ENCODE measurements around the gene SUMO3. TPM values are rescaled to one million over a fixed set of nuclear protein-coding genes. Genes with fewer than 3 reads are reported as not detected.

The SUMO3 gene
- total and polyA plus RNA-seq, 8 donors: 14.0 to 29.1 (median 21.7) TPM

DNA sequence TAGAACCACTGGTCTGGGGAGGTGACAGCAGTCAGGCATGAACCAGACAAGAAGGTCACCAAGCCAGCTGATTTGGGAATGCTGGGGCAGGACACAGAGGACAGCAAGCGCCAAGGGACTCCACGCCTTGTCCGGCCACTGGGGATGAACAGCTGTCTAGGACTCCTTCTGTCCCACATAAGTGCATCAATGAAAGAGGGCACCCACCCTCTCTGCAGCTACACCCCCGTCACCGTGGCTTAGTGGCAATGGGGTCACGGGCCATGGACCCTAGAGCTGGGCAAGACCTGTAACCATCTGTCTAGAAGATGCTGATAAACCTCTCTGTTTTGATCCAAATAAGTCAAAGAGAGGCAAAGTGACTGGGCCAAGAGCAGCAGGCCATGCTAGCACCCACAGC, 33.1 kb downstream of the SUMO3 start:
- intact Hi-C loops (cut with DNase I): no loop called here
- Histone ChIP-seq H3K27me3 (no peaks in the 10 kb centered on the region), H3K36me3 (no peaks in the 10 kb centered on the region), H3K9me3 (no peaks in the 10 kb centered on the region), H3K27ac (no peak overlapping the region), H3K4me1 (peaks cover 0 to 14% (median 8%) of the 10 kb centered on the region in 3 donors), H3K4me3 (no peak overlapping the region)
- no peak for ATAC-seq
- no peak for FAIRE-seq
- TF ChIP-seq, protein P1, sequence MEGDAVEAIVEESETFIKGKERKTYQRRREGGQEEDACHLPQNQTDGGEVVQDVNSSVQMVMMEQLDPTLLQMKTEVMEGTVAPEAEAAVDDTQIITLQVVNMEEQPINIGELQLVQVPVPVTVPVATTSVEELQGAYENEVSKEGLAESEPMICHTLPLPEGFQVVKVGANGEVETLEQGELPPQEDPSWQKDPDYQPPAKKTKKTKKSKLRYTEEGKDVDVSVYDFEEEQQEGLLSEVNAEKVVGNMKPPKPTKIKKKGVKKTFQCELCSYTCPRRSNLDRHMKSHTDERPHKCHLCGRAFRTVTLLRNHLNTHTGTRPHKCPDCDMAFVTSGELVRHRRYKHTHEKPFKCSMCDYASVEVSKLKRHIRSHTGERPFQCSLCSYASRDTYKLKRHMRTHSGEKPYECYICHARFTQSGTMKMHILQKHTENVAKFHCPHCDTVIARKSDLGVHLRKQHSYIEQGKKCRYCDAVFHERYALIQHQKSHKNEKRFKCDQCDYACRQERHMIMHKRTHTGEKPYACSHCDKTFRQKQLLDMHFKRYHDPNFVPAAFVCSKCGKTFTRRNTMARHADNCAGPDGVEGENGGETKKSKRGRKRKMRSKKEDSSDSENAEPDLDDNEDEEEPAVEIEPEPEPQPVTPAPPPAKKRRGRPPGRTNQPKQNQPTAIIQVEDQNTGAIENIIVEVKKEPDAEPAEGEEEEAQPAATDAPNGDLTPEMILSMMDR (IDR thresholded peaks at IDR 0.05): no peak
- WGBS, 2 donors: 95 to 99% methylated on average over 6 of the region's 6 CpGs
- no peak for DNase-seq

DNA sequence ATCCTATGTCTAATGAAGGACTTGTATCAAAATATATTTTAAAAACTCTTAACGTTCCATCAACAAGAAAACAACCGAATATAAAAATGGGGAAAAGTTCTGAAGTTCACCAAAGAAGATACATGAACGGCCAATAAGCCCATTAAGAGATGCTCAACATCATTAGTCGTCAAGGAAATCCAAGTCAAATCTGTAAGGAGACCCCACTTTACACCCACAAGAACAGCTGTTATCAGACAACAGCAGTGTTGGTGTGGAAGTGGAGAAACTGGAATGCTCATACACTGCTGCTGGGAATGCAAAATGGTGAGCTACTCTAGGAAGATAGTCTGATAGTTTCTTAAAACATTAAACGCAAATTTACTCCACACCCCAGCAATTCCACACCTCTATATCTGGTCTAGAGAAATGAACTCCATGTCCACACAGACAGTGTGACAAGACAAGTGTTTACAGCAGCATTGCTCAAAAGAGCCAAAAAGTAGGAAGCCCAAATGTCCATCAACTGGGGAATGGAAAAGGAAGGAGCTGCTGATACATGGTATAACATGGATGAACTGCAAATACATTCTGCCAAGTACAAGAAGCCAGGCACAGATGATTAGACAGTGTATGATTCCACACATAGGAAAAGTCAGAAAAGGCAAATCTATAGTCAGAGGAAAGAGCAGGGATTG, 34.7 kb downstream of the SUMO3 start:
- no peak for FAIRE-seq
- WGBS, 2 donors: 86 to 96% methylated on average over 5 of the region's 5 CpGs
- H3K27ac ChIP-seq: no peak overlapping the region

DNA sequence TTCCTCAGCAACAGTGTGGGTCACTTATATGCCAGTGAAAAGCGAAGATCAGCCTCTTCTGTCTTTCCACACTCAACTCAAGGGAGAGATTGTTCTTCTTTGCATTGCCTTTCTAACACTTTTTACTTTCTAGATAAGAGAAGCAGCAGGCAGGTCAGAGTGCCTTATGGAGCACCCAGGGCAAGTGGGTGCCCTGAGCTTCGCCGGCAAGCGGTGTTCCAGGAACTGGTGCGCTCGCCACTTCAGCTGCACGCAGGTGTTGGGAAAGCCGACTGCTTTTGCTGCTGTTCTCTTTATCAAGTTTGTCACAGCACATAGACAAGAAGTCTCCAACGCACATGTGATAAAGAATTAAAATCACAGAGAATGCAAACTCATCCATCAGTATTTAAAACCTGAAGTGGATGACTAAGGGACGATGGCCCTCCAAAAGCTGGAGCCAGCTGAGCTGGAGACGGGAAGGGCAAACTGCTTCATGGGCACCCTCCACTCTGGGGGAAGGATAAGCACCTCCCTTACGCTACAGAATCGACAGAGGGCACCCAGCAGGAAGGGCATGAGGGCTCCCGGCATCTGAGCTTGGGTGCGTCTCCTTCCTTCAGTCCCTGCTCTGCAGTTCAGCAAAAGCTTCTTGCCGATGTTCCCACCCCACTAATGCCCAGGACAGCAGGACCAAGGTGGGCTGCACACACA, 36.9 kb downstream of the SUMO3 start:
- H3K27me3 ChIP-seq: no peaks in the 10 kb centered on the region
- peaks cover 0 to 10% (median 5%) of the 10 kb centered on the region in 3 donors for H3K36me3 ChIP-seq
- peaks cover 0 to 23% (median 10%) of the 10 kb centered on the region in 3 donors for H3K4me1 ChIP-seq
- H3K9me3 ChIP-seq: no peaks in the 10 kb centered on the region
- intact Hi-C loops (cut with DNase I): no loop called here
- WGBS, 2 donors: 83% methylated on average over 16 of the region's 16 CpGs
- no peak overlapping the region for H3K4me3 ChIP-seq
- no peak overlapping the region for H3K27ac ChIP-seq
- ATAC-seq (no peak), FAIRE-seq (no peak), DNase-seq (no peak)
- TF ChIP-seq, protein P1 (IDR thresholded peaks at IDR 0.05): no peak

More for the DNA sequence above, 34.7 kb downstream of the SUMO3 start:
- no peak for ATAC-seq
- no peak overlapping the region for H3K4me3 ChIP-seq
- intact Hi-C loops (cut with DNase I): no loop called here
- TF ChIP-seq, protein P1 (IDR thresholded peaks at IDR 0.05): no peak
- H3K27me3 ChIP-seq: no peaks in the 10 kb centered on the region
- H3K4me1 ChIP-seq: peaks cover 0 to 27% (median 10%) of the 10 kb centered on the region in 3 donors
- H3K36me3 ChIP-seq: no peaks in the 10 kb centered on the region
- H3K9me3 ChIP-seq: no peaks in the 10 kb centered on the region
- DNase-seq: no peak

DNA sequence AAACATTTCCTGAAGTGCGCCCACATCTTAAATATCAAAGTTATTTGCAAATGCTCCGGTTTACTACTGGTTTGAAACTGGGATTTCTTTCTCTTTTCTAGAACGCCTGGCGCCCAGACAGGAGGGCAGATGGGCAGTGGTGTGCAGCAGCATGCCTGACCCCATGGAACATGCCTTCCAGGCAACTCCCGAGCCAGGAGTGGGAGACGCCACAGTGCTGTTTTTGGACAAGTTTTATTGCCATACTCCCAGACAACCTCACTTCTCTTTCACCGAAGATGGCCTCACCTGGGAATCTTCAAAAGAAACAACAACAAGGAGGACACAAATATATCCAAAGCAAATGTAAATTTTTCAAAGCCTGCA, 37.7 kb downstream of the SUMO3 start:
- Histone ChIP-seq H3K27me3 (no peaks in the 10 kb centered on the region), H3K4me3 (no peak overlapping the region), H3K36me3 (peaks cover 0 to 10% (median 5%) of the 10 kb centered on the region in 3 donors), H3K4me1 (peaks cover 0 to 18% (median 5%) of the 10 kb centered on the region in 3 donors), H3K27ac (no peak overlapping the region), H3K9me3 (no peaks in the 10 kb centered on the region)
- intact Hi-C loops (cut with DNase I): no loop called here
- FAIRE-seq: no peak
- TF ChIP-seq, protein P1 (IDR thresholded peaks at IDR 0.05): no peak
- no peak for ATAC-seq
- WGBS, 2 donors: 57 to 68% methylated on average over 7 of the region's 7 CpGs
- no peak for DNase-seq
